Fibroblast of lung (primary cell): Measurements from ENCODE around the gene OSTM1. TPM values are rescaled to one million over a fixed set of nuclear protein-coding genes. Genes with fewer than 3 reads are reported as not detected.

Experiments used
- DNase-seq, 2 donors: peaks; one replicate each; pipeline versions ENCODE4 v3.0.0 to v3.0.0-alpha.2; 2010; ENCODE audit warnings: low read depth in 2 of 2
- H2AFZ ChIP-seq: 2 replicates; pipeline ENCODE4 v1.5.1; 2012; ENCODE audit warnings: low read length, control low read depth, inconsistent platforms
- H3K27ac ChIP-seq: 2 replicates; pipeline ENCODE4 v1.5.1; 2011; ENCODE audit warnings: low read length, control low read depth; ENCODE audit not compliant: insufficient read depth
- H3K27me3 ChIP-seq: 2 replicates; pipeline ENCODE4 v1.5.1; 2011; ENCODE audit warnings: mild to moderate bottlenecking, low read length; ENCODE audit not compliant: control insufficient read depth, insufficient read depth
- H3K36me3 ChIP-seq: 2 replicates; pipeline ENCODE4 v1.5.1; 2011; ENCODE audit warnings: low read length; ENCODE audit not compliant: control insufficient read depth, insufficient read depth
- H3K4me1 ChIP-seq: 2 replicates; pipeline ENCODE4 v1.5.1; 2011; ENCODE audit warnings: low read length; ENCODE audit not compliant: control insufficient read depth, insufficient read depth; ENCODE audit errors: extremely low read depth
- H3K4me2 ChIP-seq: 2 replicates; pipeline ENCODE4 v1.5.1; 2011; ENCODE audit warnings: low read length, control low read depth; ENCODE audit not compliant: insufficient read depth; ENCODE audit errors: extremely low read depth
- H3K4me3 ChIP-seq, 4 experiments: fragments of 200-600 bp in 1 of 4; sonication (generic) in 1 of 4; replicated peaks in 1 of 4; 2 replicates each; pipeline ENCODE4 v1.5.1; 2011 to 2016; ENCODE audit warnings: low read length in 4 of 4, low read depth in 3 of 4, mild to moderate bottlenecking in 3 of 4, control low read depth in 2 of 4, inconsistent platforms in 1 of 4, mixed read lengths in 1 of 4; ENCODE audit not compliant: insufficient read depth in 1 of 4; ENCODE audit errors: control extremely low read depth in 1 of 4
- H3K79me2 ChIP-seq: 2 replicates; pipeline ENCODE4 v1.5.1; 2012; ENCODE audit warnings: mild to moderate bottlenecking, low read length, inconsistent platforms; ENCODE audit not compliant: control insufficient read depth, insufficient read depth
- H3K9ac ChIP-seq: 2 replicates; pipeline ENCODE4 v1.5.1; 2011; ENCODE audit warnings: mild to moderate bottlenecking, low read length, control low read depth; ENCODE audit not compliant: insufficient read depth
- H3K9me3 ChIP-seq: 2 replicates; pipeline ENCODE4 v1.5.1; 2012; ENCODE audit warnings: low read depth, low read length; ENCODE audit not compliant: control insufficient read depth, insufficient read depth
- H4K20me1 ChIP-seq: 2 replicates; pipeline ENCODE4 v1.5.1; 2011; ENCODE audit warnings: low read length; ENCODE audit not compliant: control insufficient read depth, insufficient read depth; ENCODE audit errors: extremely low read depth
- EZH2 ChIP-seq: IDR thresholded peaks from 2 replicates; pipeline ENCODE4 v1.5.1; 2012; ENCODE audit warnings: low read length, control low read depth, mild to moderate bottlenecking; ENCODE audit errors: missing control alignments
- polyA plus RNA-seq, 2 donors: library from polyadenylated mRNA; depleted of rRNA in 1 of 2; stranded (reverse) in 1 of 2; unstranded in 1 of 2; fragments of >200 nt; gene quantifications; 2 replicates each; pipeline ENCODE4 v1.2.1, GENCODE V29; 2011 to 2012; ENCODE audit warnings: missing spikeins in 1 of 2
- total RNA-seq: library from RNA; depleted of rRNA; stranded (reverse); fragments of >200 nt; gene quantifications from 2 replicates; pipeline ENCODE4 v1.2.1, GENCODE V29; 2014
- TF ChIP-seq, protein P1 (sequence below), 2 donors: IDR thresholded peaks in 1 of 2; conservative IDR thresholded peaks in 1 of 2; 1 replicate in 1 of 2; 2 replicates in 1 of 2; pipeline ENCODE4 v1.5.1; 2011 to 2012; ENCODE audit warnings: low read length in 2 of 2, control low read depth in 1 of 2, inconsistent platforms in 1 of 2, low read depth in 1 of 2, mild to moderate bottlenecking in 1 of 2

OSTM1 gene
- total and polyA plus RNA-seq, 2 donors (not counting 1 experiment from before 2014, with no cell fraction given): 31.9 to 37.0 TPM

GRCh38 chr6:108116546-108117426 lies 42.2 kb upstream of the OSTM1 start:
- H3K4me3 ChIP-seq: peak overlapping the region in 2 of 4 experiments; percentile 0 to 61
- no peaks in the 10 kb centered on the region for H3K79me2 ChIP-seq
- H3K27me3 ChIP-seq: peaks cover 68% of the 10 kb centered on the region
- DNase-seq: no peak
- TF ChIP-seq EZH2: peak; percentile 83
- TF ChIP-seq, protein P1, sequence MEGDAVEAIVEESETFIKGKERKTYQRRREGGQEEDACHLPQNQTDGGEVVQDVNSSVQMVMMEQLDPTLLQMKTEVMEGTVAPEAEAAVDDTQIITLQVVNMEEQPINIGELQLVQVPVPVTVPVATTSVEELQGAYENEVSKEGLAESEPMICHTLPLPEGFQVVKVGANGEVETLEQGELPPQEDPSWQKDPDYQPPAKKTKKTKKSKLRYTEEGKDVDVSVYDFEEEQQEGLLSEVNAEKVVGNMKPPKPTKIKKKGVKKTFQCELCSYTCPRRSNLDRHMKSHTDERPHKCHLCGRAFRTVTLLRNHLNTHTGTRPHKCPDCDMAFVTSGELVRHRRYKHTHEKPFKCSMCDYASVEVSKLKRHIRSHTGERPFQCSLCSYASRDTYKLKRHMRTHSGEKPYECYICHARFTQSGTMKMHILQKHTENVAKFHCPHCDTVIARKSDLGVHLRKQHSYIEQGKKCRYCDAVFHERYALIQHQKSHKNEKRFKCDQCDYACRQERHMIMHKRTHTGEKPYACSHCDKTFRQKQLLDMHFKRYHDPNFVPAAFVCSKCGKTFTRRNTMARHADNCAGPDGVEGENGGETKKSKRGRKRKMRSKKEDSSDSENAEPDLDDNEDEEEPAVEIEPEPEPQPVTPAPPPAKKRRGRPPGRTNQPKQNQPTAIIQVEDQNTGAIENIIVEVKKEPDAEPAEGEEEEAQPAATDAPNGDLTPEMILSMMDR (conservative IDR thresholded peaks at IDR 0.05 in 1 of 2, IDR thresholded peaks at IDR 0.05 in 1 of 2; ENCODE audit: low read depth in 1 of 2, low read length in 2 of 2): no peak
- H3K27ac ChIP-seq: no peak overlapping the region
- no peaks in the 10 kb centered on the region for H3K36me3 ChIP-seq
- no peak overlapping the region for H3K9ac ChIP-seq
- no peaks in the 10 kb centered on the region for H3K4me1 ChIP-seq
- H3K9me3 ChIP-seq: no peaks in the 10 kb centered on the region
- no peak overlapping the region for H2AFZ ChIP-seq
- H3K4me2 ChIP-seq: peak overlapping the region; percentile 69
- H4K20me1 ChIP-seq: no peaks in the 10 kb centered on the region

DNA sequence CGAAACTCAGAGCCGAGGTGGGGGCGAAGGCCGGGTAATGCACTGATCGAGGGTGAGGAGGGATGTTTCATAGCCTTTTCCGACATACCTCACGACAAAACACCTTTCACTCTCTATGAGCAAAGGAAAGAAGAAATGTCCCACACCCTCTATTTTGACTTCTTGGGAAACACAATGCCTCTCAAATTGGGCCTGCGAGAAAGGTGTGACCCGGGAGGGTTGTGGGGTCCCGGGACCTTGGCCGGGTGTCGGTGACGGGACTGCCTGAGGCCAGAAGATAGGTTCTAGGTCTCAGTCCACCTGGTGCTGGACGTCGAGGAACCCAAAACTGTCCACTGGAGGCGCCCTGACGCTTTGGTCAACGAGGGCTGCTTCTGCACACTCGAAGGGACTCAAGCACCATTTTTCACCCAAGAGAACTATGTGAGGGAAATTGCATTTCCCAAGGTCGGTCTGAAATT lies 41.1 kb upstream of the OSTM1 start:
- Histone ChIP-seq H3K4me3 (peak overlapping the region in 1 of 4 experiments; percentile 52), H3K36me3 (no peaks in the 10 kb centered on the region), H3K27ac (no peak overlapping the region), H3K9ac (no peak overlapping the region), H2AFZ (no peak overlapping the region), H3K4me2 (no peak overlapping the region), H4K20me1 (no peaks in the 10 kb centered on the region), H3K27me3 (peaks cover 61% of the 10 kb centered on the region), H3K4me1 (no peaks in the 10 kb centered on the region), H3K79me2 (no peaks in the 10 kb centered on the region), H3K9me3 (no peaks in the 10 kb centered on the region)
- TF ChIP-seq EZH2: peak; percentile 60
- TF ChIP-seq, protein P1 (conservative IDR thresholded peaks at IDR 0.05 in 1 of 2, IDR thresholded peaks at IDR 0.05 in 1 of 2; ENCODE audit: low read depth in 1 of 2, low read length in 2 of 2): peak; percentile 16 to 31
- DNase-seq: peak; percentile 29 to 33

- Histone ChIP-seq H3K9ac (no peak overlapping the region), H3K27ac (no peak overlapping the region), H4K20me1 (no peaks in the 10 kb centered on the region), H3K27me3 (peaks cover 55% of the 10 kb centered on the region), H3K4me2 (peak overlapping the region; percentile 86), H3K9me3 (no peaks in the 10 kb centered on the region), H2AFZ (peak overlapping the region; percentile 66), H3K79me2 (no peaks in the 10 kb centered on the region), H3K4me3 (peak overlapping the region; percentile 20 to 52 (median 40)), H3K36me3 (no peaks in the 10 kb centered on the region), H3K4me1 (no peaks in the 10 kb centered on the region)
- peak; percentile 59 to 82 for DNase-seq
- TF ChIP-seq, protein P1 (conservative IDR thresholded peaks at IDR 0.05 in 1 of 2, IDR thresholded peaks at IDR 0.05 in 1 of 2; ENCODE audit: low read depth in 1 of 2, low read length in 2 of 2): no peak
- TF ChIP-seq EZH2: peak; percentile 79
Measured at GRCh38 chr6:108114841-108115597, 40.5 kb upstream of the OSTM1 start.
